K562 (cell line): ENCODE data around the gene MYH11. TPM values are rescaled to one million over a fixed set of nuclear protein-coding genes. Genes with fewer than 3 reads are reported as not detected.
A peak's percentile ranks its signal among the peaks of the same experiment; 100 is the strongest.

Experiments
- ARNT ChIP-seq, 2 experiments: fragments of 450-650 bp; IDR thresholded peaks; 2 replicates each; pipeline ENCODE4 v1.6.1; 2016; ENCODE audit warnings: mild to moderate bottlenecking in 1 of 2
- BDP1 ChIP-seq: IDR thresholded peaks from 3 replicates; pipeline ENCODE4 v1.6.1; 2011; ENCODE audit not compliant: insufficient read length, insufficient read depth
- BHLHE40 ChIP-seq: IDR thresholded peaks from 2 replicates; pipeline ENCODE4 v1.6.1; 2011; ENCODE audit warnings: low read length, improper control_type of control experiment
- CBFA2T3 ChIP-seq: fragments of 450-650 bp; IDR thresholded peaks from 2 replicates; pipeline ENCODE4 v1.6.1; 2017
- FOXJ2 ChIP-seq: fragments of 200-800 bp; sonication (Bioruptor generic); IDR thresholded peaks from 2 replicates; pipeline ENCODE4 v1.6.1; 2016; ENCODE audit warnings: missing genetic modification characterization, missing compliant biosample characterization
- GATAD2B ChIP-seq: fragments of 450-650 bp; IDR thresholded peaks from 2 replicates; pipeline ENCODE4 v1.6.1; 2017; ENCODE audit warnings: mild to moderate bottlenecking, borderline replicate concordance
- NELFE ChIP-seq: IDR thresholded peaks from 2 replicates; pipeline ENCODE4 v1.6.1; 2011; ENCODE audit warnings: mild to moderate bottlenecking; ENCODE audit not compliant: insufficient read depth, insufficient read length
- NFE2 ChIP-seq: IDR thresholded peaks from 2 replicates; pipeline ENCODE4 v1.6.1; 2014; ENCODE audit warnings: antibody characterized with exemption, low read depth
- PHF8 ChIP-seq: fragments of 200-600 bp; sonication (generic); IDR thresholded peaks from 2 replicates; pipeline ENCODE4 v1.6.1; 2012; ENCODE audit warnings: mixed run types, mild to moderate bottlenecking, inconsistent platforms, low read length, moderate library complexity, borderline replicate concordance
- PTTG1 ChIP-seq: fragments of 450-650 bp; IDR thresholded peaks from 2 replicates; pipeline ENCODE4 v1.6.1; 2016; ENCODE audit warnings: low read depth, mild to moderate bottlenecking, missing genetic modification characterization, missing compliant biosample characterization
- STAT5B ChIP-seq: fragments of 250-450 bp; sonication (Bioruptor Pico); IDR thresholded peaks from 2 replicates; pipeline ENCODE4 v1.8.0; 2021; ENCODE audit warnings: mild to moderate bottlenecking, inconsistent platforms
- TOE1 ChIP-seq, 2 experiments: fragments of 450-650 bp in 1 of 2; sonication (generic) in 1 of 2; formaldehyde crosslinking in 1 of 2; IDR thresholded peaks; 2 replicates each; pipeline versions ENCODE4 v1.7.1 to v1.8.0; 2016 to 2022; ENCODE audit warnings: borderline replicate concordance in 2 of 2, mild to moderate bottlenecking in 2 of 2, antibody characterized with exemption in 1 of 2, inconsistent platforms in 1 of 2, low read depth in 1 of 2, missing genetic modification reagents in 1 of 2, moderate library complexity in 1 of 2
- YBX1 ChIP-seq: fragments of 450-650 bp; IDR thresholded peaks from 2 replicates; pipeline ENCODE4 v1.7.1; 2016; ENCODE audit warnings: mild to moderate bottlenecking
- ZBTB1 ChIP-seq: sonication (generic); formaldehyde crosslinking; IDR thresholded peaks from 2 replicates; pipeline ENCODE4 v1.8.1; 2023; ENCODE audit warnings: missing genetic modification reagents, low read depth, mild to moderate bottlenecking, borderline replicate concordance
- ZNF695 ChIP-seq: fragments of 450-650 bp; formaldehyde crosslinking; IDR thresholded peaks from 2 replicates; pipeline ENCODE4 v1.4.0; 2020; ENCODE audit warnings: mild to moderate bottlenecking, moderate library complexity
- ZNF780A ChIP-seq: fragments of 250-450 bp; sonication (Bioruptor Pico); IDR thresholded peaks from 2 replicates; pipeline ENCODE4 v1.5.0; 2021; ENCODE audit warnings: mild to moderate bottlenecking
- polyA plus RNA-seq, 8 experiments: library from polyadenylated mRNA; depleted of rRNA in 4 of 8; stranded (reverse) in 5 of 8; unstranded in 3 of 8; fragments of >200 nt; fragmentation: Nextera tagmentation in 2 of 8; fragmentation: Illumina TruSeq in 1 of 8; extraction: Ambion mirVana in 2 of 8; extraction: Trizol in 1 of 8; gene quantifications; 2 replicates each; pipeline versions ENCODE4 v1.2.1 to v1.2.3, GENCODE V29; 2011 to 2014; ENCODE audit warnings: inconsistent platforms in 1 of 8, missing spikeins in 1 of 8
- total RNA-seq, 7 experiments: library from RNA; depleted of rRNA in 6 of 7; stranded (reverse); fragments of >200 nt in 6 of 7; fragmentation: Illumina TruSeq in 2 of 7; extraction: Trizol in 2 of 7; gene quantifications; 2 replicates each; pipeline versions ENCODE4 v1.2.1 to v1.2.3, GENCODE V29; 2011 to 2021; ENCODE audit warnings: low replicate concordance in 1 of 7
- TF ChIP-seq, protein P1 (sequence below): IDR thresholded peaks from 2 replicates; pipeline ENCODE4 v1.6.1; 2014; ENCODE audit warnings: antibody characterized with exemption
- TF ChIP-seq, protein P2 (sequence below): sonication (generic); formaldehyde crosslinking; IDR thresholded peaks from 2 replicates; pipeline ENCODE4 v1.5.0; 2020; ENCODE audit warnings: missing genetic modification reagents
- TF ChIP-seq, protein P3 (sequence below): sonication (generic); formaldehyde crosslinking; IDR thresholded peaks from 2 replicates; pipeline ENCODE4 v1.9.0; 2022; ENCODE audit warnings: mild to moderate bottlenecking, missing genetic modification reagents
- TF ChIP-seq, protein P4 (sequence below): fragments of 450-650 bp; conservative IDR thresholded peaks from 2 replicates; pipeline ENCODE4 v1.6.1; 2016; ENCODE audit warnings: missing genetic modification characterization, low read depth, mild to moderate bottlenecking, missing compliant biosample characterization, moderate library complexity
- TF ChIP-seq, protein P5 (sequence below): fragments of 250-450 bp; sonication (Bioruptor Pico); IDR thresholded peaks from 2 replicates; pipeline ENCODE4 v1.4.0; 2020; ENCODE audit warnings: mild to moderate bottlenecking
- TF ChIP-seq, protein P6 (sequence below): fragments of 450-650 bp; IDR thresholded peaks from 2 replicates; pipeline ENCODE4 v1.6.1; 2017; ENCODE audit warnings: antibody characterized with exemption

MYH11 gene
- total and polyA plus RNA-seq, 9 of the 15 experiments (the other 6 are each of a cell fraction or from before 2014, with no cell fraction given): 0.05 to 0.47 (median 0.08) TPM; not detected in 5

DNA sequence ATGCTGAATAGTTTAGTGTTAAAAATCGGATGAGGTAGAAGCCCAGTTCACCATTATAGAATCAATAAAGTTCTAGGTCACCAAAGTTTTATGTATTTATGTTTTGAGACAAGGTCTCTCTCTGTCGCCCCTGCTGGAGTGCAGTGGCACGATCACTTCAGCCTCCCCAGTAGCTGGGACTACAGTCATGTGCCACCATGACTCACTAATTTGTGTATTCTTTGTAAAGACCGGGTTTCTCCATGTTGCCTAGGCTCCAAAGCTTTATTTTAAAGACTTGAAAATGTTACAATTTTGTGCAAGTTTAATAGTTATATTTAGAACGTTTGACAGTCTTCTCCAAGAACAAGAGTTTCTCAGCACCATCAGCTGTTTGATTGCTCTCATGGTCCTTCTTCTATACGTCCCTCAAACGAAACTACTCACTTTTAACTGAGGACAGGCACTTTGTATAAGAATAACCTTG lies 174.7 kb downstream of the MYH11 start (continued):
- peak; percentile 65; the same call in 1 of the 2 replicates for TF ChIP-seq TOE1 (IDR thresholded peaks at IDR 0.05; ENCODE audit: borderline replicate concordance)
- no peak for TF ChIP-seq TOE1 (CRISPR knock-in tag; IDR thresholded peaks at IDR 0.05; ENCODE audit: borderline replicate concordance, low read depth)
- TF ChIP-seq, protein P1, sequence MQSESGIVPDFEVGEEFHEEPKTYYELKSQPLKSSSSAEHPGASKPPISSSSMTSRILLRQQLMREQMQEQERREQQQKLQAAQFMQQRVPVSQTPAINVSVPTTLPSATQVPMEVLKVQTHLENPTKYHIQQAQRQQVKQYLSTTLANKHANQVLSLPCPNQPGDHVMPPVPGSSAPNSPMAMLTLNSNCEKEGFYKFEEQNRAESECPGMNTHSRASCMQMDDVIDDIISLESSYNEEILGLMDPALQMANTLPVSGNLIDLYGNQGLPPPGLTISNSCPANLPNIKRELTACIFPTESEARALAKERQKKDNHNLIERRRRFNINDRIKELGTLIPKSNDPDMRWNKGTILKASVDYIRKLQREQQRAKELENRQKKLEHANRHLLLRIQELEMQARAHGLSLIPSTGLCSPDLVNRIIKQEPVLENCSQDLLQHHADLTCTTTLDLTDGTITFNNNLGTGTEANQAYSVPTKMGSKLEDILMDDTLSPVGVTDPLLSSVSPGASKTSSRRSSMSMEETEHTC: peak; percentile 94
- peak; percentile 94 for TF ChIP-seq BHLHE40
- no peak for TF ChIP-seq NELFE
- TF ChIP-seq NFE2: peak; percentile 82
- 0 out of 2 replicates have a peak, but pooled peaks have one; percentile 43 for TF ChIP-seq FOXJ2 (tag)
- no peak for TF ChIP-seq GATAD2B
- TF ChIP-seq, protein P2, sequence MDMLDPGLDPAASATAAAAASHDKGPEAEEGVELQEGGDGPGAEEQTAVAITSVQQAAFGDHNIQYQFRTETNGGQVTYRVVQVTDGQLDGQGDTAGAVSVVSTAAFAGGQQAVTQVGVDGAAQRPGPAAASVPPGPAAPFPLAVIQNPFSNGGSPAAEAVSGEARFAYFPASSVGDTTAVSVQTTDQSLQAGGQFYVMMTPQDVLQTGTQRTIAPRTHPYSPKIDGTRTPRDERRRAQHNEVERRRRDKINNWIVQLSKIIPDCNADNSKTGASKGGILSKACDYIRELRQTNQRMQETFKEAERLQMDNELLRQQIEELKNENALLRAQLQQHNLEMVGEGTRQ: peak; percentile 58; the same call in 1 of the 2 replicates
- TF ChIP-seq, protein P3, sequence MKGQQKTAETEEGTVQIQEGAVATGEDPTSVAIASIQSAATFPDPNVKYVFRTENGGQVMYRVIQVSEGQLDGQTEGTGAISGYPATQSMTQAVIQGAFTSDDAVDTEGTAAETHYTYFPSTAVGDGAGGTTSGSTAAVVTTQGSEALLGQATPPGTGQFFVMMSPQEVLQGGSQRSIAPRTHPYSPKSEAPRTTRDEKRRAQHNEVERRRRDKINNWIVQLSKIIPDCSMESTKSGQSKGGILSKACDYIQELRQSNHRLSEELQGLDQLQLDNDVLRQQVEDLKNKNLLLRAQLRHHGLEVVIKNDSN (CRISPR knock-in tag): peak; percentile 75
- no peak for TF ChIP-seq STAT5B (CRISPR knock-in tag)
- TF ChIP-seq, protein P4, sequence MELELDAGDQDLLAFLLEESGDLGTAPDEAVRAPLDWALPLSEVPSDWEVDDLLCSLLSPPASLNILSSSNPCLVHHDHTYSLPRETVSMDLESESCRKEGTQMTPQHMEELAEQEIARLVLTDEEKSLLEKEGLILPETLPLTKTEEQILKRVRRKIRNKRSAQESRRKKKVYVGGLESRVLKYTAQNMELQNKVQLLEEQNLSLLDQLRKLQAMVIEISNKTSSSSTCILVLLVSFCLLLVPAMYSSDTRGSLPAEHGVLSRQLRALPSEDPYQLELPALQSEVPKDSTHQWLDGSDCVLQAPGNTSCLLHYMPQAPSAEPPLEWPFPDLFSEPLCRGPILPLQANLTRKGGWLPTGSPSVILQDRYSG (tag): peak; percentile 56; the same call in 1 of the 2 replicates
- TF ChIP-seq PTTG1 (tag): no peak
- TF ChIP-seq CBFA2T3: no peak
- no peak for TF ChIP-seq YBX1
- TF ChIP-seq, protein P5, sequence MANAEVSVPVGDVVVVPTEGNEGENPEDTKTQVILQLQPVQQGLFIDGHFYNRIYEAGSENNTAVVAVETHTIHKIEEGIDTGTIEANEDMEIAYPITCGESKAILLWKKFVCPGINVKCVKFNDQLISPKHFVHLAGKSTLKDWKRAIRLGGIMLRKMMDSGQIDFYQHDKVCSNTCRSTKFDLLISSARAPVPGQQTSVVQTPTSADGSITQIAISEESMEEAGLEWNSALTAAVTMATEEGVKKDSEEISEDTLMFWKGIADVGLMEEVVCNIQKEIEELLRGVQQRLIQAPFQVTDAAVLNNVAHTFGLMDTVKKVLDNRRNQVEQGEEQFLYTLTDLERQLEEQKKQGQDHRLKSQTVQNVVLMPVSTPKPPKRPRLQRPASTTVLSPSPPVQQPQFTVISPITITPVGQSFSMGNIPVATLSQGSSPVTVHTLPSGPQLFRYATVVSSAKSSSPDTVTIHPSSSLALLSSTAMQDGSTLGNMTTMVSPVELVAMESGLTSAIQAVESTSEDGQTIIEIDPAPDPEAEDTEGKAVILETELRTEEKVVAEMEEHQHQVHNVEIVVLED: no peak
- TF ChIP-seq ZNF780A (CRISPR knock-in tag): no peak
- TF ChIP-seq ARNT (IDR thresholded peaks at IDR 0.05): no peak
- TF ChIP-seq, protein P6, sequence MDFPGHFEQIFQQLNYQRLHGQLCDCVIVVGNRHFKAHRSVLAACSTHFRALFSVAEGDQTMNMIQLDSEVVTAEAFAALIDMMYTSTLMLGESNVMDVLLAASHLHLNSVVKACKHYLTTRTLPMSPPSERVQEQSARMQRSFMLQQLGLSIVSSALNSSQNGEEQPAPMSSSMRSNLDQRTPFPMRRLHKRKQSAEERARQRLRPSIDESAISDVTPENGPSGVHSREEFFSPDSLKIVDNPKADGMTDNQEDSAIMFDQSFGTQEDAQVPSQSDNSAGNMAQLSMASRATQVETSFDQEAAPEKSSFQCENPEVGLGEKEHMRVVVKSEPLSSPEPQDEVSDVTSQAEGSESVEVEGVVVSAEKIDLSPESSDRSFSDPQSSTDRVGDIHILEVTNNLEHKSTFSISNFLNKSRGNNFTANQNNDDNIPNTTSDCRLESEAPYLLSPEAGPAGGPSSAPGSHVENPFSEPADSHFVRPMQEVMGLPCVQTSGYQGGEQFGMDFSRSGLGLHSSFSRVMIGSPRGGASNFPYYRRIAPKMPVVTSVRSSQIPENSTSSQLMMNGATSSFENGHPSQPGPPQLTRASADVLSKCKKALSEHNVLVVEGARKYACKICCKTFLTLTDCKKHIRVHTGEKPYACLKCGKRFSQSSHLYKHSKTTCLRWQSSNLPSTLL: no peak
- TF ChIP-seq PHF8: no peak
- TF ChIP-seq BDP1: no peak
- no peak for TF ChIP-seq ZNF695 (CRISPR knock-in tag)
- TF ChIP-seq ZBTB1 (CRISPR knock-in tag): no peak
